ENCODE data around the gene CSRNP3.

Gene CSRNP3

GRCh38 chr2:165544897-165545296 lies 75.4 kb downstream of the CSRNP3 start:
- DNase-seq (ENCODE audit: low read depth), result no peak

DNA sequence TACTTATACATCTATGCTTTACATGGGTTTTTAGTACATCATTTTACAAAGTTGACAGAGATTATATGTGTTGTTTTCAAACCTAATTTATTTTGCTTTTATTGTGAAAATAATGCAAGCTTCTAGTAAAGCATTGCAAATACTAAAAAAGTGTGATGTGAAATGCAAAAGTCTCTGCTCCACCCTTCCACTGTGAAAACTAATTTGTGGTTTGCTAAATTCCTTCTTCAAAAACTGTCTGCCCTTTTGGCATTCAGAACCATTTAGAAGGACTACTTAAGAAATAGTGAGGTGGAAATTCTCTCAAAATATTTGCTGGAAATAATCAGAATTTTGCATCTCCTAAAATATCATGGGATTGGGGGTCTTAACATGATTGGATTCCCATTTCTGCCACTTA lies 78.4 kb downstream of the CSRNP3 start:
- DNase-seq (ENCODE audit: low read depth), result no peak

DNA sequence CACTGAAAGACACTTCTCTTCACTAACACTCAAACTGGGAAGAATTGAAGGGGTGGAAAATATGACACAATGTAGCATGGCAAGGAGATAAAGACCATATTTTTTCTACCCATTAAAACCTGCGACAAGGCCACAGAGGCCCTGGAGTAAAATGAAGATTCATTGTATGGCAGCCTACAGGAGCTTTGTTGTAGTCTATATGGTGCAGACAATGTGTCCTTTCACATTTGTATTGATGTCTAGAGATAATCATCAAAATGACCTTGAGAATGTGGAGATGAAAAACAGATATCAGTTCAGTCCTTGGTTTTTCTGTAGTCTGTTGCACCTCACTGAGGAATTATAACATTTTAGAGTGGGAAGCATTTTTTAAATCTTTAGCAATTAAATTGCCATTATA lies 80.1 kb downstream of the CSRNP3 start:
- DNase-seq (ENCODE audit: low read depth), result no peak

- no peak for DNase-seq (ENCODE audit: low read depth)
Observed at GRCh38 chr2:165558832-165559231, 89.3 kb downstream of the CSRNP3 start.

GRCh38 chr2:165560377-165560988 lies 91.0 kb downstream of the CSRNP3 start:
- no peak for DNase-seq (ENCODE audit: low read depth)

DNA sequence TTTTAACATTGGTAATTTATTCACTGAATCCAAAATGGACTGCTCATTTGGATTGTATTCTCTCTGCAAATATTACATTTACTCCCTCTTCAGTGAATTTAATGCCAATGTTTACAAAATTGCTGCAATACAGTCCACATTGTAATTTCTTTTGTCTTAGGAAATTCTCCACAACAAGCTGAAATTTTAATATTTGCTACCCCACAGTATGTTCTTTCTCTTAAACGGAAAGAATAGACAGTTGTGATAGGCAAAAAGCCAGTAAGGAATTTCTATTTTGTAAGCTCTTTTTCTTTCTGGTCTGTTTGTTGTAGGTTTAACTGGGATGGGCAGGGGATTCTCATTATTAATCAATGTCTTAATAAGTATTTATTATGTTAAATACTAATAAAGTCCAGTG lies 92.0 kb downstream of the CSRNP3 start:
- DNase-seq (ENCODE audit: low read depth), result no peak

GRCh38 chr2:165562233-165562632 lies 92.7 kb downstream of the CSRNP3 start:
- no peak for DNase-seq (ENCODE audit: low read depth)

DNA sequence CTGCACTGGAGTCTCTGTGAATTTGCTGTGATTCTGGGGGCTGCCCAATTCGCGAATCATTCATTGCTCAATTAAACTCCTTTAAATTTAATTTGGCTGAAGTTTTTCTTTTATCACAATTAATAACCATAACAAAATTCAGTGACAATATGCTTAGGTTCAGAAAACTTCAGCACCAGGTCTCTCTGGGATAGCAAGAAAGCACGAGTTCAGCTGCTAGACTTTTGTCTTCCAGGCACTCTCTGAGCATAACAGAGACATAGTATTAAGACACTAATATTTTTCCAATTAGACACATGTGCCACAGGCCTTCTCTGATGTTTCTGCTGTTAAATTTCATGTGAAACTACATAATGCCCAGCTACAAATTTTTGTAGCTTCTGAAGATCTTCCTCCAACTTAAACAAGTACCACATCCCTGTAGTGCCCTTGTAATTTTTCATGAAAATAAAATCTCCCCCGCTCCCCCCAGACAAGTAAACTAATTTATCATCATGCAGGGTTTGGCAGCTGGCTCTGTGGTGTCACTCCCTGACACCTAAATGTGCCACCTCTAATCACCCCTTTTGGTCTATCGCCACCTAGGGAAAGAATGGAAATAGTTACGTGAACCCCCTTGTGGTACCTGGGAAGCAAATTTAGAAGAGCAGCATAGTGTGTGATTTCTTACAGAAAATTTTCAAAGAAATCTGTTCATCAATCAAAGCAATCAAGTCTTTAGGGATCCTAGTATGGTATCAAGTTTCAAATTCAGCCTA lies 94.1 kb downstream of the CSRNP3 start:
- no peak for DNase-seq (ENCODE audit: low read depth)

DNA sequence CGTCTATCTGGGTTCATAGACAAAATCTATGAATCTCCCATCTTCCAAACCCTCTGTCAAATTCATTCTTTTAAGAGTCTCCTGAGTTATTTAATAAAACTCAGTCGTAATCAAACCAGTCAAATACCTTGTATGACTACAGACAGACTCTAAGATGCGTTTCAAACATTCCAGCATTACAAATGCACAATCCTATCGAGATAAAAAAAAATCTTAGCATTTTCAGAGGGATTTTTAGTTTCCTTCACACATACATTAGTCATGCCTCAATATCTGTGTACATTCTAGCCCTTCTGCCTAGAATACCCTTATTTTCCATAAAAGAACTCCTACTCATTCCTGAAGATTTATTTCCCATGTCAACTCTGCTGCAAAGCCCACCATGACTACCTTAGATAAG lies 96.5 kb downstream of the CSRNP3 start:
- DNase-seq (ENCODE audit: low read depth), result no peak

- no peak for DNase-seq (ENCODE audit: low read depth)
Observed at GRCh38 chr2:165567273-165567672, 97.8 kb downstream of the CSRNP3 start.

DNA sequence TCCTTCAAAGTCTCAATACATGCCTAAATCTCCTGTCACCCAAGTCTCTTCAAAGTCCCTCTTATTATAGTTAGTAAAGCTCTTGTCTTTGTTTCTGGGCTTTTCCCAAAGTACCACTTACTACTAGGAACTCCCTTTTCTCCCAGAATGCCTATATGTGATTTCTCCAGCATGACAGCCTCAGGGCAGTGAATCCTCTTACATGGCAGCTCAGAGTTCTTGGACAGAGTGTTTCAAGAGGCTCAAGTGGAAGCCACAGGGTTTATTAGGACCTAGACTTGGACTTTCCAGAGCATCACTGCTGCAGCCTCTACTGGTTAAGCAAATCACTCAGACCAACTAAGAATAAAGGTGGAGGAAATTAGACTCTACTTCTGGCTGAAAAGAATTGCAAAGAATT lies 98.9 kb downstream of the CSRNP3 start:
- DNase-seq (ENCODE audit: low read depth), result no peak

GRCh38 chr2:165571477-165571876 lies 102.0 kb downstream of the CSRNP3 start:
- DNase-seq (ENCODE audit: low read depth), result no peak

DNA sequence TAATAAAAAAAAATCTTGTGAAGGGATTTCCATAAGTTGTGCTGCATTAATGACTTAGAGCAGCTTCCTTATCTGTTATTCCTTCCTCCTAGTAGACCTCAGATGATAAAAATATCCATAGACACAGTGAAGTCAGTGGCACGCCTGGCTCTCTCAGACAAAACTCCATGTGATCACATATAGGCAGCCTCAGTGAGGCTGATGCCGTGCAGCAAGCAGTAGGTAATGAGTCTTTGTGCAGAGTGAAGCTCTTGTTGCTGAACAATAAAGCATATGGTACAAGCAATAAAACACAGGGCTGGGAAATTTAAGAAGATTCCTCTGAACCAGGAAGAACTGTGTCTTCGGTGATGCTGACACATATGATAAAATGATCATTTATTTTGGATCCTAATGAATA lies 102.7 kb downstream of the CSRNP3 start:
- no peak for DNase-seq (ENCODE audit: low read depth)

DNA sequence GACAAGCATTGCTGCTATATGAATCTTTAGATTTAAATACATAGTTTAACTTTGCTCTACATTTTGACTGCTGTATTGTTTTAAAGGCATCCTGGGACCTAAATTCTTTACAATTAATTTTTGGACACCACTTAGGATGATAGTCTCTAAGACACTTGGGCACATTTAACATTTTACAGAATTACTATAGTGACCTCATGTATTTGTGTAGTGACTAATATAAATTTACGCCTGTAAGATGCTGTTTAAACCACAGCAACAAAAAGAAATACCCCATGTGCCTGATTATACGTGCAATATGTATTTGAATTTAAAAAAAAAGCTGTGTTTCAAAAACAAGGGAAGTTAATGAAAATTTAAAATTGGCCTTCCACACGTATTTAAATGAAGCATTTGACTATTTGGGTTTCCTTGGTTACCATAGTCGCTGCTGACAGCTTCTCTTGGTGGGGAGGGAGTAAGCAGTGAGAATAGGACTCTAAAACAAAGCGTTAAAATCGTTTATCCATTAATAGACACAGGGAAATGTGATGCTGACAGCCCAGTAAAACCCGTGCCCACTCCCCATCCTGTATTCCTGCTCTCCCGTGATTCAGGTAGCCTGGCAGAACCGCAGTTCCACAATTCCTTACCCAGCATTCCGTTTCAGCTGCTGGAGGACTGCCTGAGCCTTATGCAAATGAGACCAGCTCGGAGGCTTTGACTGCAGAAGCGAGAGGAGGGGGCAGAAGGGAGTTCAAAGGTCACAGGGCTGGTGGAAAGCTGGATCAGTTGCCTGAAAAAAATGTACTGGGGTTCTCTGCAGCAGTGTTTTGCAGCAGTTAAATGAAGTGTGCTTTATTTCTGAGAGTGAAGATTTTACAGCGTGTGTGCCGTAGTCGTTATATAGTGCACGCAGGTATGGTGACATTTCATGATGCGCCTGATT lies 104.3 kb downstream of the CSRNP3 start:
- DNase-seq (ENCODE audit: low read depth), result no peak

- DNase-seq (ENCODE audit: low read depth), result no peak
Observed at GRCh38 chr2:165575044-165575615, 105.6 kb downstream of the CSRNP3 start.

DNA sequence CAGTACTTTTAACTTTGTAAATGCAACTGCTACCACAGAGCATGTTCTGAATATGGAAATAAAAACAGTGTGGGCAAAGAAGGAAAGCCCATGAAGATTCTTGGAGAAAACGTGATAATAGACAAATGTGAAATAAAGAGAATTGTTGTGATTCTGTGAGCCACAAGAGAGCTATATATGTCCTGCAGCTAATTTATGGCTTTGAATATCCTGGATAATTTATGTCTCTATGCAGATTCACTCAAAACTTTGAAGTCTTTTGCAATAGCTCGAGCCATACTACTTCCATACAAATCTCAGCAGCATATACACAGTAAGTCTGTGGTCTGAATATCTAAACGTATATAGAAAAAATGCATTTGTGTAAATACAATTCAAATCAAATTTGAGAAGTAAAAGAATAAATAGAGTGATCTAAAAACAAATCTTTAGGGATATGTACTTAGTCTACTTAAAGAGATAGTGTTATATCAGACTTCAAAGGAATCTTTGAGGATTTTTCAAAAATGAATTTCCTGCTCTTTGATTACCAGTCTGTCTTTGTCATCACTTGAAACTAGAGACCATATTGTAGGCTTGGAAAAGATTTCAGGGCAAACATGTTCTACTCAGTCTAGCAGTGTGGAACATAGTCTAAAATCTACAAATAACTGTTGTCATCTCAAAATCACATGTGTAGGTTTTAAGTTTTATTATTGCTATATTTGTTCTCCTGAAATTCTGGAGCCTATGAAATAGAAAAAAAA lies 107.1 kb downstream of the CSRNP3 start:
- DNase-seq (ENCODE audit: low read depth), result no peak

DNA sequence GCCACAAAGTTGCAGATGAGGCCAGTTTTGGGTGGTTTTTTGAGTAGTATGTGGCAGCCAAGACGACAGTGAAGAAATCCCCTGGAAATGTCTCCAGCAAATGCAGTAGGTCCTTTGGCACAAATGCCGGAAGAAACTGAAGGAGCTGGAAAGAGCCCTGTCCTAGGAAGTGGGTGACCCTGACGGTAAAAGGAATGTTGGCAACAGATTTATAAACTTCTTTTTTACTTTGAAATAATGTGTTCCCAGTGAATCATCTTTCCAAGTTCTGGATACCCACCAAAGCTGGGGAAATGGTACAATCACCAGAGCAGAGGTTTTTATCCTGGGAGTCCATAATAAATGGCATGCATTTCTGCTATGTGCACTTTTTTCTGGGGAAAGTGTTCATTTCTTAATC lies 112.9 kb downstream of the CSRNP3 start:
- DNase-seq (ENCODE audit: low read depth), result no peak

DNA sequence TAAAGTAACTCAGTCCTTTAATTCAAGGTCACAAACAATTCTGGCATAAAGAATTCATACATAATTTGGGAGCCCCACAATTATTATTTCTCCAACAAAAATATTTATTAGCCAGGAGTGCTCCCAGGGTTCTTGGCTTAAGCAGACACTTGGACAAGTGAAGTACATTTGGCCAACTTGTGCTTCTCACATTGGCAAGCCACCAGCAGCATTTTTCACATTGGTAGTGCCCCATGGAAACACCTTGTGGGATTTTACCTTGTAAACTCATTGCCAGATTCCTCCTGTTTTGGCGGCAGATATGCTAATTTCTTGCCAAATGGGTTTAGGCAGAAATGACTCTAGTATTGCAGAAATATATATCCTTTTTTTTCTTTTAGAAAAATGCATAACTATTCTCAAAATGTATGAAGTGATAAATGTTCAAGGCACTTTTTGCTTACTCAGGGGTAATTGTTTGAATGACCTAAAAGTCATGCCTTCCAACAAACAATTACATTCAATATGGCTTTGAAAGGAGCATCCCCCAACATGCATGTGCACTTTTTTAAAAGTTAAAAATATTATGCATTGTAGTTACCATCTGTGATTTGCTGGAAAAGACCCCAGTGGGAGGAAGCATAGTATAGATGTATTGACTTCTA lies 113.5 kb downstream of the CSRNP3 start:
- no peak for DNase-seq (ENCODE audit: low read depth)

DNA sequence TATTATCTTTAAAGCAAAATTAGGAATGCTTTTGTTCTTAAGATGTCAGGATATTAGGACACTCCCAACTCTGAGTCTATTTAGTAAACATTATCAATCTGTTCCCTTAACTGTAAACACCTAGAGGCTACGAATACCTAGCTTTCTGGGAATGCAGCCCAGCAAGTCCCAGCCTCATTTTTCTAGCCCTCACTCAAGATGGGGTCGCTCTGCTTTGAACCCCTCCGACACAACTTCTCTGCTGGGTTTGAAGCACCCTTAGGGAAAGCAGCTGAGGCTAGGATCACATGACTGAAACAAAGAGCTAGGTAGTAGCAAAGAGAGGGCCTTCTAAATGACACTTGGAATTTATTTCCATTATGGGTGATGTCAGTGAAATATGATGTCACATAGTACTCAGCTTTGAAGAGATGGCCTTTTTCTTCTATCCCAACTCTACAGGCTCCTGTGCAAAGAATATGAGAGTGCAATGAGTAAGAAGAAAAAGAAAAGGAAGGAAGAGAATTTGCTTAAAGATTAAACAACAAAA lies 114.7 kb downstream of the CSRNP3 start:
- no peak for DNase-seq (ENCODE audit: low read depth)

DNA sequence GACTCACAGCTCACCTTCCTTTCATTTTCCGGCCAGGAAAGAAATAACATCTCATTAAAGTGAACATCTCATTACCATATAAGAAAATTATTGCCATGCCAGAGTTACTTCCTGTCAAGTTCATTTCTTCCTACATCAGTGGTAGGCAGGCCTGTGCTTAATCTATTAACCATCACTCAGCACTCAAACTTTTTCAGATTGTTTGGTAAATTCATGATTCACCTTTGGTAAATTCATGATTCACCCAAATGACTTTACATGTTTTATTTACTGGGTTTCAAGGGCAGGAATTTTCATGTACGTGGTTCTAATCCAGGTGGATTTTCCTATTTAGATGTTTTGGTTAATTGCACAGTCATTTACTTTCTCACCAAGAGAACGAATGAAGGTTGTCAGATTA lies 116.5 kb downstream of the CSRNP3 start:
- no peak for DNase-seq (ENCODE audit: low read depth)

DNA sequence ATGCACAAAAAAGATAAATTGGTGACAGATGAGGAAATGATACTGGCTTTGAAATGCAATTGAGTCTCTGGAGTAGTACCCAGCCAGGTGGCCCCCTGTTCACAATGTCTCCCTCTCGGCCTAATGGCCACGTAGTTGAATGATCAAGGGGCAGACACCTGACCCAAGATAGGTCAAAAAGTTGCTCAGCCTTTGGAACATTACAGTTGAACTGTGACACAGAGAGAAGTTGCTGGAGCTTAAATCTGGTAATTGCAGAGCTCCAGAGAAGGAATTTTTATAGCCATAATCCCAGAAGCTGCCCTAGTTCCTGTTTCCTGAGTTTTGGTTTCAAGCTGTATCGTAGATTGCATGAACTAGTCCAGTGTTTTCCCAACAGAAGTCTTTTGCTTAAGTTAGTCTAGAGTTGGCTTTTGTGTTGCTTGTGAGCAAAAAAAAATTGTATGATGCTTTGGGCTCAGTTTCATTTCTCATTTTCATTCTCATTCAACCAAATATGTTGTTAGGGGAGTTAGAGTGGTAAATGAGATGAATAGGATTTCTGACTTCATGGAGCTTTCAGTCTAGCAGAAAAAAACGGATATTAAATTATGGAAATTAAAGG lies 117.9 kb downstream of the CSRNP3 start:
- no peak for DNase-seq (ENCODE audit: low read depth)

Measured in stimulated activated CD8-positive, alpha-beta memory T cell treated with anti-CD3 and anti-CD28 coated beads, Interleukin-15, amount 100 ng/mL, for 24 hours (primary cell).